A673 (cell line): Measurements from ENCODE around the gene ERP44. TPM values are rescaled to one million over a fixed set of nuclear protein-coding genes. Genes with fewer than 3 reads are reported as not detected.

ENCODE experiments used
- BruUV-seq: library from RNA; stranded (reverse); fragments of 400-500 nt; replicated peaks from 2 replicates; lab custom pipeline; 2021; lab: Mats Ljungman, UMichigan
- CTCF ChIA-PET: fragments of 300-600 bp; sonication (Branson Sonifier 250); formaldehyde crosslinking; loops from one replicate; lab custom pipeline; 2022; ENCODE audit warnings: antibody characterized with exemption; lab: Charles Lee
- POLR2A ChIA-PET: fragments of 300-600 bp; sonication (Branson Sonifier 250); formaldehyde crosslinking; loops from one replicate; lab custom pipeline; 2022; ENCODE audit warnings: antibody characterized with exemption; ENCODE audit not compliant: low non-redundant PET; lab: Charles Lee
- DNase-seq: peaks from one replicate; pipeline ENCODE4 v3.0.0-alpha.2; 2015; ENCODE audit warnings: low spot score
- H3K27ac ChIP-seq: fragments of 200-600 bp; sonication (generic); 2 replicates; pipeline ENCODE4 v1.5.1; 2016; ENCODE audit warnings: mixed run types, low read depth, mild to moderate bottlenecking, mixed read lengths, antibody characterized with exemption, low read length; ENCODE audit not compliant: poor library complexity, severe bottlenecking
- H3K27me3 ChIP-seq: fragments of 200-600 bp; sonication (generic); replicated peaks from 2 replicates; pipeline ENCODE4 v1.6.1; 2017; ENCODE audit warnings: mixed run types, low read depth, mild to moderate bottlenecking, mixed read lengths, antibody characterized with exemption, low read length; ENCODE audit not compliant: insufficient read depth, poor library complexity
- H3K36me3 ChIP-seq: fragments of 200-600 bp; sonication (generic); 2 replicates; pipeline ENCODE4 v1.6.1; 2016; ENCODE audit warnings: mixed run types, mild to moderate bottlenecking, mixed read lengths, antibody characterized with exemption, low read length; ENCODE audit not compliant: insufficient read depth, poor library complexity, severe bottlenecking
- H3K4me1 ChIP-seq: fragments of 200-600 bp; sonication (generic); 2 replicates; pipeline ENCODE4 v1.6.1; 2017; ENCODE audit warnings: mixed run types, mild to moderate bottlenecking, mixed read lengths, antibody characterized with exemption, low read length; ENCODE audit not compliant: insufficient read depth, poor library complexity, severe bottlenecking
- H3K4me3 ChIP-seq: fragments of 200-600 bp; sonication (generic); 2 replicates; pipeline ENCODE4 v1.5.1; 2016; ENCODE audit warnings: low read depth, mixed run types, mild to moderate bottlenecking, mixed read lengths, low read length; ENCODE audit not compliant: poor library complexity, severe bottlenecking
- H3K9me3 ChIP-seq: fragments of 200-600 bp; sonication (generic); 2 replicates; pipeline ENCODE4 v1.6.1; 2016; ENCODE audit warnings: mixed run types, low read depth, mild to moderate bottlenecking, mixed read lengths, antibody characterized with exemption, low read length; ENCODE audit not compliant: poor library complexity, severe bottlenecking
- CTCF ChIP-seq: fragments of 300-800, 200-600 bp; sonication (generic); conservative IDR thresholded peaks from 2 replicates; pipeline ENCODE4 v1.5.1; 2017; ENCODE audit warnings: low read depth, mild to moderate bottlenecking, antibody characterized with exemption, low read length, moderate library complexity, mixed read lengths
- EZH2 ChIP-seq: fragments of 200-600 bp; sonication (generic); IDR thresholded peaks from 2 replicates; pipeline ENCODE4 v1.6.1; 2017; ENCODE audit warnings: borderline replicate concordance, low read depth, mild to moderate bottlenecking, mixed read lengths, antibody characterized with exemption, low read length; ENCODE audit not compliant: poor library complexity, severe bottlenecking
- intact Hi-C: fragments of 100-400 bp; cut with micrococcal nuclease; formaldehyde crosslinking; loops from one replicate; pipeline ENCODE4 v1.10.0; 2022; ENCODE audit not compliant: unreplicated experiment
- total RNA-seq: library from RNA; stranded (reverse); gene quantifications from 2 replicates; pipeline ENCODE4 v1.2.3, GENCODE V29; 2021

The ERP44 gene
- total RNA-seq, 1 experiment from 2014 or later = 16.8 TPM

GRCh38 chr9:99967457-99967856 is 131.3 kb downstream of the ERP44 start:
- intact Hi-C loops = no loop called here
- H3K27ac ChIP-seq = no peak overlapping the region

GRCh38 chr9:99966716-99967115 is 132.1 kb downstream of the ERP44 start:
- no peaks in the 10 kb centered on the region for H3K27me3 ChIP-seq
- H3K4me3 ChIP-seq = no peak overlapping the region
- DNase-seq = no peak
- no peaks in the 10 kb centered on the region for H3K9me3 ChIP-seq
- H3K36me3 ChIP-seq = peaks cover 4% of the 10 kb centered on the region
- no peak overlapping the region for H3K27ac ChIP-seq
- BruUV-seq = no TSS peak
- intact Hi-C loops = no loop called here
- CTCF ChIA-PET = no interaction called here
- no peaks in the 10 kb centered on the region for H3K4me1 ChIP-seq
- no peak for TF ChIP-seq CTCF
- no peak for TF ChIP-seq EZH2
- POLR2A ChIA-PET = no interaction called here

More at GRCh38 chr9:99967457-99967856, 131.3 kb downstream of the ERP44 start:
- H3K4me3 ChIP-seq = no peak overlapping the region
- no peaks in the 10 kb centered on the region for H3K9me3 ChIP-seq
- TF ChIP-seq CTCF (no peak), EZH2 (no peak)
- H3K4me1 ChIP-seq = no peaks in the 10 kb centered on the region
- BruUV-seq = no TSS peak
- no peaks in the 10 kb centered on the region for H3K27me3 ChIP-seq
- POLR2A ChIA-PET = no interaction called here
- CTCF ChIA-PET = no interaction called here
- peak; percentile 45 for DNase-seq
- H3K36me3 ChIP-seq = peaks cover 4% of the 10 kb centered on the region

GRCh38 chr9:99966001-99966400 is 132.8 kb downstream of the ERP44 start:
- no peaks in the 10 kb centered on the region for H3K9me3 ChIP-seq
- intact Hi-C loops = no loop called here
- DNase-seq = no peak
- TF ChIP-seq EZH2 (no peak), CTCF (no peak)
- no peak overlapping the region for H3K27ac ChIP-seq
- CTCF ChIA-PET = no interaction called here
- H3K4me1 ChIP-seq = no peaks in the 10 kb centered on the region
- no peak overlapping the region for H3K4me3 ChIP-seq
- BruUV-seq = no TSS peak
- POLR2A ChIA-PET = no interaction called here
- peaks cover 4% of the 10 kb centered on the region for H3K36me3 ChIP-seq
- no peaks in the 10 kb centered on the region for H3K27me3 ChIP-seq
